ENCODE measurements around the gene TSHZ2.
"Not testable (repeated sequence)": the region's sequence is repeated elsewhere in the genome, so short reads cannot be mapped to it uniquely, and the experiment has no call there.

TSHZ2 gene

DNA sequence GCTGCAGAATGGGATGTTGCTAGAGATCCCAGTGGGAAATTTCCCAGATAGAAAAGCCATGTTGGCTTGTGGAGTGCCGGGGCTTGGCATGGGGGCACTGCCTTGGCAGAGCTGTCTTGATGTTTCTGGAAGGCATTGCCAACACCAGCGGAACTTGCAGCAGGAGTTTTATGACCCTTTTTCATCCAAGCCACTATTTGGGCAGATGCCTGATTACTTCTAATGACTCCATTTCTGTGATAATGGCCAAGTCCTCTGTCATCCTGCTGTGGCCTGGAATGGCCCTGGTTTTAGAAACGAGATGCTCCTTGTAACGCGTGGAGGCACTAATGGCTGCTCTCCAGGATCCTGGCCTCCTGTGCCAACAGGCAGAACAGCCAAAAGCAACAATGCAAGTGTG, 392.5 kb downstream of the TSHZ2 start:
- no peak for TF ChIP-seq YY1 (IDR thresholded peaks at IDR 0.05; ENCODE audit: insufficient read depth, insufficient read length)
- TF ChIP-seq ZNF274 (IDR thresholded peaks at IDR 0.05; ENCODE audit: low read depth, low read length) = no peak

GRCh38 chr20:53365076-53365475, 392.9 kb downstream of the TSHZ2 start:
- H3K9ac ChIP-seq (ENCODE audit: insufficient read length, low read depth) = no peak overlapping the region
- H3K27me3 ChIP-seq (ENCODE audit: insufficient read depth, insufficient read length) = no peaks in the 10 kb centered on the region
- TF ChIP-seq YY1 (IDR thresholded peaks at IDR 0.05; ENCODE audit: insufficient read depth, insufficient read length) (no peak), ZNF274 (IDR thresholded peaks at IDR 0.05; ENCODE audit: low read depth, low read length) (no peak), SUZ12 (IDR thresholded peaks at IDR 0.05; ENCODE audit: extremely low read depth, insufficient read depth, insufficient read length) (no peak)
- no peaks in the 10 kb centered on the region for H3K9me3 ChIP-seq (ENCODE audit: insufficient read depth, low read length)
- no peaks in the 10 kb centered on the region for H3K4me1 ChIP-seq (ENCODE audit: insufficient read depth, insufficient read length)
- no peaks in the 10 kb centered on the region for H3K36me3 ChIP-seq (ENCODE audit: insufficient read depth, insufficient read length, low read length)
- H3K4me3 ChIP-seq (ENCODE audit: insufficient read length, low read depth) = no peak overlapping the region
- no peak for DNase-seq (ENCODE audit: low read depth, low spot score)

More for the DNA sequence above, 392.5 kb downstream of the TSHZ2 start:
- H3K27me3 ChIP-seq (ENCODE audit: insufficient read depth, insufficient read length) = no peaks in the 10 kb centered on the region
- no peak for DNase-seq (ENCODE audit: low read depth, low spot score)
- H3K4me1 ChIP-seq (ENCODE audit: insufficient read depth, insufficient read length) = no peaks in the 10 kb centered on the region
- H3K9ac ChIP-seq (ENCODE audit: insufficient read length, low read depth) = no peak overlapping the region
- H3K9me3 ChIP-seq (ENCODE audit: insufficient read depth, low read length) = no peaks in the 10 kb centered on the region
- no peaks in the 10 kb centered on the region for H3K36me3 ChIP-seq (ENCODE audit: insufficient read depth, insufficient read length, low read length)
- H3K4me3 ChIP-seq (ENCODE audit: insufficient read length, low read depth) = no peak overlapping the region

- Histone ChIP-seq H3K36me3 (ENCODE audit: insufficient read depth, insufficient read length, low read length) (no peaks in the 10 kb centered on the region), H3K4me1 (ENCODE audit: insufficient read depth, insufficient read length) (no peaks in the 10 kb centered on the region), H3K9me3 (ENCODE audit: insufficient read depth, low read length) (no peaks in the 10 kb centered on the region), H3K27me3 (ENCODE audit: insufficient read depth, insufficient read length) (no peaks in the 10 kb centered on the region), H3K4me3 (ENCODE audit: insufficient read length, low read depth) (no peak overlapping the region), H3K9ac (ENCODE audit: insufficient read length, low read depth) (no peak overlapping the region)
- no peak for DNase-seq (ENCODE audit: low read depth, low spot score)
- no peak for TF ChIP-seq ZNF274 (IDR thresholded peaks at IDR 0.05; ENCODE audit: low read depth, low read length)
- no peak for TF ChIP-seq YY1 (IDR thresholded peaks at IDR 0.05; ENCODE audit: insufficient read depth, insufficient read length)
- TF ChIP-seq SUZ12 (IDR thresholded peaks at IDR 0.05; ENCODE audit: extremely low read depth, insufficient read depth, insufficient read length) = no peak
Observed at GRCh38 chr20:53365539-53366075, 393.4 kb downstream of the TSHZ2 start.

DNA sequence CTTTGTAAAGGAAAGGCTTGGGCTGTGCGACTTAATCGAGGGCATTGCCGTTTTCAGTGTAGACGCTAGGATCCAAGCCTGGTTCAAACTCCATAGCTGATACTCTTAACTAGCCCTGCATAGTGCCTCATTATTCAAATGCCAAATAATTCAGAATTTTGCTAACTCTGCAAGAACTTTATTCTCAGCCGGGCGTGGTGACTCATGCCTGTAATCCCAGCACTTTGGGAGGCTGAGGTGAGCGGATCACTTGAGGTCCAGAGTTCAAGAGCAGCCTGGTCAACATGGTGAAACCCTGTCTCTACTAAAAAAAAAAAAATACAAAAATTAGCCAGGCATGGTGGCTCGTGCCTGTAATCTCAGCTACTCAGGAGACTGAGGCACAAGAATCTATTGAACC, 394.8 kb downstream of the TSHZ2 start:
- not testable (repeated sequence) for H3K4me3 ChIP-seq (ENCODE audit: insufficient read length, low read depth); H3K9me3 ChIP-seq (ENCODE audit: insufficient read depth, low read length); H3K27me3 ChIP-seq (ENCODE audit: insufficient read depth, insufficient read length); DNase-seq (ENCODE audit: low read depth, low spot score); H3K9ac ChIP-seq (ENCODE audit: insufficient read length, low read depth); H3K4me1 ChIP-seq (ENCODE audit: insufficient read depth, insufficient read length); H3K36me3 ChIP-seq (ENCODE audit: insufficient read depth, insufficient read length, low read length)

DNA sequence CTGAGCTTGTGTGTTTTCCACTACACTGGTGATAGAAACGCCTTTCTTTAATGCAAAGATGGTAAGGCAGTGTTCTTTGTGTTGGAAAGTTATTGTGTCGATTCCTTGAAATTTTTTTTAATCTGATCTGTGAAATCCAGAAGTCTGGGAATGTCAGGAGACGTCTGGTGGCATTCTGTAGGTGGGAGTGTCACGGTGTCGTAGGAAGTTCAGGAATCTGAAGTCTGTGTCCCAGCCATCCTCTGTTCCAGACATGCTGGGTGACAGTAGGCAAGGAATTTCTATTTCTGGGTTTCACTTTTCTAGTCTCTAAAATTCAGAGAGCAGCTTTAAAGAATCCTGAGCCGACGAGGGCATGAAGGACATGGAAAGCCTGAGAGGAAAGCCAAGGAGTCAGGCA, 397.7 kb downstream of the TSHZ2 start:
- TF ChIP-seq SUZ12 (IDR thresholded peaks at IDR 0.05; ENCODE audit: extremely low read depth, insufficient read depth, insufficient read length) (no peak), ZNF274 (IDR thresholded peaks at IDR 0.05; ENCODE audit: low read depth, low read length) (no peak), YY1 (IDR thresholded peaks at IDR 0.05; ENCODE audit: insufficient read depth, insufficient read length) (no peak)
- Histone ChIP-seq H3K9me3 (ENCODE audit: insufficient read depth, low read length) (no peaks in the 10 kb centered on the region), H3K9ac (ENCODE audit: insufficient read length, low read depth) (no peak overlapping the region)

DNA sequence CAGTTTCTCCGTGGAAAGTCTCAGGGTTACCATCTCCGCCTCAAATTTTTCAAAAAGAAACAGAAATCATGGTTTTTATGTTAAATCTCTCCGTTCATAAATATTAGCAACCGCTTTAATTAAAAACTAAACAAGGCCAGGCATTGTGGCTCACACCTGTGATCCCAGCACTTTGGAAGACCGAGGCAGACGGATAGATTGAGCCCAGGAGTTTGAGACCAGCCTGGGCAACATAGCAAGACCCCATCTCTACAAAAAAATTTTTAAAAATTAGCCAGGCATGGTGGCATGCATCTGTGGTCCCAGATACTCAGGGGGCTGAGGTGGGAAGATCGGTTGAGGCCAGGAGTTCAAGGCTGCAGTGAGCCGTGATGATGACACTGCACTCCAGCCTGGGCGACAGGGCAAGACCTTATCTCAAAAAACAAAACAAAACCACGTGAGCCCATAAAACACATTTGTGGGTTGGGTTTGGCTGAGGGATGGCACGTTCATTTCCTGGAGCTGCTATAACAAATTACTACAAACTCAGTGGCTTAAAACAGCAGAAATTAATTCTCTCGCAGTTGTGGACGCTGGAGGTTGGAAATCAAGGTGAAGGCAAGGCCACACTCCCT, 398.3 kb downstream of the TSHZ2 start:
- Histone ChIP-seq H3K9me3 (ENCODE audit: insufficient read depth, low read length) (no peaks in the 10 kb centered on the region), H3K4me3 (ENCODE audit: insufficient read length, low read depth) (no peak overlapping the region), H3K9ac (ENCODE audit: insufficient read length, low read depth) (no peak overlapping the region), H3K27me3 (ENCODE audit: insufficient read depth, insufficient read length) (no peaks in the 10 kb centered on the region), H3K4me1 (ENCODE audit: insufficient read depth, insufficient read length) (no peaks in the 10 kb centered on the region), H3K36me3 (ENCODE audit: insufficient read depth, insufficient read length, low read length) (no peaks in the 10 kb centered on the region)
- DNase-seq (ENCODE audit: low read depth, low spot score) = no peak
- TF ChIP-seq ZNF274 (IDR thresholded peaks at IDR 0.05; ENCODE audit: low read depth, low read length) = no peak
- TF ChIP-seq YY1 (IDR thresholded peaks at IDR 0.05; ENCODE audit: insufficient read depth, insufficient read length) = no peak
- no peak for TF ChIP-seq SUZ12 (IDR thresholded peaks at IDR 0.05; ENCODE audit: extremely low read depth, insufficient read depth, insufficient read length)

More for the DNA sequence above, 397.7 kb downstream of the TSHZ2 start:
- no peak for DNase-seq (ENCODE audit: low read depth, low spot score)
- no peak overlapping the region for H3K4me3 ChIP-seq (ENCODE audit: insufficient read length, low read depth)
- H3K4me1 ChIP-seq (ENCODE audit: insufficient read depth, insufficient read length) = no peaks in the 10 kb centered on the region
- no peaks in the 10 kb centered on the region for H3K27me3 ChIP-seq (ENCODE audit: insufficient read depth, insufficient read length)
- no peaks in the 10 kb centered on the region for H3K36me3 ChIP-seq (ENCODE audit: insufficient read depth, insufficient read length, low read length)

DNA sequence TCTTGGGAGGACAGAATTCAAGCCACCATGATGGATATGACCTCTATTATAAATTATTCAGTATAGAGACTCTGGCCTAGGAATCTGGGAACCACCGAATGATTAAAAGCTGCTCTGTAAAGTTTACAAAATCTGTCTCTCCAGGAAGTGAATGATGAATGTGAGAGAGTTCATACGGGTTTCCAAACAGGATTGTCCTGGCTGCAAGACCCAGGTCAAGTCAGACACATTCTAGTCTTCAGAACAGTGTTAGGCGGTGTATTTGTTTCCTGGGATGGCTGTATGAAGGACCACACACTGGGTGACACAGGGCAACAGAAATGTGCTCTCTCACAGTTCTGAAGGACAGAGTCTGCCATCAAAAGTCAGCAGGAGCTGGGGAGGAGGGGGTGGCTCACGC, 399.1 kb downstream of the TSHZ2 start:
- Histone ChIP-seq H3K4me1 (ENCODE audit: insufficient read depth, insufficient read length) (no peaks in the 10 kb centered on the region), H3K9me3 (ENCODE audit: insufficient read depth, low read length) (no peaks in the 10 kb centered on the region), H3K36me3 (ENCODE audit: insufficient read depth, insufficient read length, low read length) (no peaks in the 10 kb centered on the region), H3K4me3 (ENCODE audit: insufficient read length, low read depth) (no peak overlapping the region), H3K27me3 (ENCODE audit: insufficient read depth, insufficient read length) (no peaks in the 10 kb centered on the region), H3K9ac (ENCODE audit: insufficient read length, low read depth) (no peak overlapping the region)
- no peak for DNase-seq (ENCODE audit: low read depth, low spot score)
- TF ChIP-seq SUZ12 (IDR thresholded peaks at IDR 0.05; ENCODE audit: extremely low read depth, insufficient read depth, insufficient read length) (no peak), ZNF274 (IDR thresholded peaks at IDR 0.05; ENCODE audit: low read depth, low read length) (no peak), YY1 (IDR thresholded peaks at IDR 0.05; ENCODE audit: insufficient read depth, insufficient read length) (no peak)

All from NT2/D1 (cell line).